Esophagus squamous epithelium (tissue), 5 donors: ENCODE results near the gene GRIK3. TPM values are rescaled to one million over a fixed set of nuclear protein-coding genes. Genes with fewer than 3 reads are reported as not detected.

Source experiments
- DNase-seq: peaks from one replicate; lab custom pipeline; 2025; lab: John Stamatoyannopoulos, UW
- H3K27ac ChIP-seq, 4 donors: fragments of 200-600 bp; sonication (generic); one replicate each; pipeline ENCODE4 v1.5.1; 2016 to 2019; ENCODE audit warnings: mild to moderate bottlenecking in 1 of 4
- H3K27me3 ChIP-seq, 4 donors: fragments of 200-600 bp; sonication (generic); 1 replicate in 3 of 4; 2 replicates in 1 of 4; pipeline versions ENCODE4 v1.5.1 to v1.6.0; 2017 to 2021; ENCODE audit warnings: antibody characterized with exemption in 1 of 4
- H3K36me3 ChIP-seq, 3 donors: fragments of 200-600 bp; sonication (generic); one replicate each; pipeline ENCODE4 v1.5.1; 2016 to 2019
- H3K4me1 ChIP-seq, 3 donors: fragments of 200-600 bp; sonication (generic); one replicate each; pipeline ENCODE4 v1.5.1; 2017 to 2019
- H3K4me3 ChIP-seq, 4 donors: fragments of 200-600 bp; sonication (generic); 1 replicate in 3 of 4; 2 replicates in 1 of 4; pipeline ENCODE4 v1.5.1; 2016 to 2019; ENCODE audit warnings: mild to moderate bottlenecking in 2 of 4, moderate library complexity in 1 of 4
- H3K9me3 ChIP-seq, 3 donors: fragments of 200-600 bp; sonication (generic); one replicate each; pipeline ENCODE4 v1.5.1; 2016 to 2019
- POLR2A ChIP-seq, 4 donors: fragments of 450-650 bp; IDR thresholded peaks; one replicate each; pipeline ENCODE4 v1.6.1; 2017; ENCODE audit warnings: antibody characterized with exemption in 4 of 4, mild to moderate bottlenecking in 4 of 4, moderate library complexity in 3 of 4
- WGBS, 2 donors: methylation state at CpG; one replicate each; pipeline ENCODE4 v1.1.5; 2018; 5-methylcytosine and 5-hydroxymethylcytosine counted together
- intact Hi-C: fragments of 100-400 bp; cut with DNase I; formaldehyde crosslinking; loops from one replicate; pipeline ENCODE4 v1.15.0; 2022
- total RNA-seq, 4 donors: library from RNA; depleted of rRNA; stranded (reverse); fragments of >200 nt; gene quantifications; one replicate each; pipeline ENCODE4 v1.1.0, GENCODE V29; 2016
- TF ChIP-seq, protein P1 (sequence below), 6 experiments: fragments of 450-650 bp in 4 of 6; fragments of 200-600 bp in 2 of 6; sonication (generic) in 2 of 6; IDR thresholded peaks; one replicate each; pipeline ENCODE4 v1.5.1; 2016 to 2019; ENCODE audit warnings: antibody characterized with exemption in 6 of 6, mild to moderate bottlenecking in 4 of 6, moderate library complexity in 4 of 6
- donor health status: DM: yes; HTN: yes; CAD: no.

Gene GRIK3
- total RNA-seq, 4 donors from 2014 or later, result 0.11 to 0.38 (median 0.21) TPM; not detected in 1

DNA sequence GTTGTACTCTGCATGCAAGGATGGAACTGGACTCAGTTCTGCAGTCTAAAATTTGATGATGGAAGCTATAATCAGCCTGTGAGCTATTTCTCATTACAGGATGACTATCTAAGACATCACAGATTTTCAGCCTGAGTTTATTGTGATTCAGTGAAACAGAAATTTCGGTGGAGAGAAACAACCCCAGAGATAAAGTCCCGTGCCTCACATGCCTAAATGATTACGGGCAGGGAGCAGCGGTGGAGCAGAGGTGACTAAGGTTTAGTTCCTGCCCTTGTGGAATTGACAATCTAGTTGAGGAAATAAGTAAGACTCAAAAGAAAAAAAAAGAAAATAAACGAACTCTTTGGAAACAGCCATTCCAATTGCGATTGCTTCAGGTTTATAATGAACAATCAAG lies 96.9 kb downstream of the GRIK3 start:
- H3K4me1 ChIP-seq, result no peaks in the 10 kb centered on the region
- TF ChIP-seq POLR2A (IDR thresholded peaks at IDR 0.05), result no peak
- TF ChIP-seq, protein P1, sequence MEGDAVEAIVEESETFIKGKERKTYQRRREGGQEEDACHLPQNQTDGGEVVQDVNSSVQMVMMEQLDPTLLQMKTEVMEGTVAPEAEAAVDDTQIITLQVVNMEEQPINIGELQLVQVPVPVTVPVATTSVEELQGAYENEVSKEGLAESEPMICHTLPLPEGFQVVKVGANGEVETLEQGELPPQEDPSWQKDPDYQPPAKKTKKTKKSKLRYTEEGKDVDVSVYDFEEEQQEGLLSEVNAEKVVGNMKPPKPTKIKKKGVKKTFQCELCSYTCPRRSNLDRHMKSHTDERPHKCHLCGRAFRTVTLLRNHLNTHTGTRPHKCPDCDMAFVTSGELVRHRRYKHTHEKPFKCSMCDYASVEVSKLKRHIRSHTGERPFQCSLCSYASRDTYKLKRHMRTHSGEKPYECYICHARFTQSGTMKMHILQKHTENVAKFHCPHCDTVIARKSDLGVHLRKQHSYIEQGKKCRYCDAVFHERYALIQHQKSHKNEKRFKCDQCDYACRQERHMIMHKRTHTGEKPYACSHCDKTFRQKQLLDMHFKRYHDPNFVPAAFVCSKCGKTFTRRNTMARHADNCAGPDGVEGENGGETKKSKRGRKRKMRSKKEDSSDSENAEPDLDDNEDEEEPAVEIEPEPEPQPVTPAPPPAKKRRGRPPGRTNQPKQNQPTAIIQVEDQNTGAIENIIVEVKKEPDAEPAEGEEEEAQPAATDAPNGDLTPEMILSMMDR (IDR thresholded peaks at IDR 0.05), result no peak
- no peak overlapping the region for H3K27ac ChIP-seq
- intact Hi-C loops, result no loop called here
- H3K27me3 ChIP-seq, result peaks cover 0 to 95% (median 0%) of the 10 kb centered on the region in 4 donors
- H3K36me3 ChIP-seq, result no peaks in the 10 kb centered on the region
- H3K4me3 ChIP-seq, result no peak overlapping the region
- H3K9me3 ChIP-seq, result no peaks in the 10 kb centered on the region
- WGBS, 2 donors, result 73 to 79% methylated on average over 6 of the region's 6 CpGs
- no peak for DNase-seq

DNA sequence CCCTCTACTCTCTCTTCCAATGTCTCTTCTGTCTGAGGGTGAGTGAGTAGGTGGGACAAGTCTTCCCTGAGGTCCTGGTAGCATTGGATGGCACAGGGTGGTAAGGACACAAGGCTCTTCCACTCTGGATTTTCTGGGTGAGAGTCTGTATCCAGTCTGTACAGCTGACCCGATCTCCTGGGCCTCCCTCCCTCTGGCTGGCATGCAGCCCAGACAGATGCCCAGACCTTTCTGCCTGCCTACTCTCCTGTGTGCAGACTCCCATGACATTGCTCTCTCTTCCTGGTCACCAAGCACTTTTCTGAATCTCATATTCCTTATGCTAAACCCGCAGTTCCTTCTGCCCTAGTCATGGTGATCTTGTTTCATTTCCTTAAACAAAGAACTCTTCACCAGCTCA lies 100.3 kb downstream of the GRIK3 start:
- TF ChIP-seq, protein P1 (IDR thresholded peaks at IDR 0.05), result no peak
- TF ChIP-seq POLR2A (IDR thresholded peaks at IDR 0.05), result no peak
- no peak for DNase-seq
- no peaks in the 10 kb centered on the region for H3K36me3 ChIP-seq
- H3K27me3 ChIP-seq, result peaks cover 0 to 65% (median 0%) of the 10 kb centered on the region in 4 donors
- intact Hi-C loops, result no loop called here
- no peak overlapping the region for H3K27ac ChIP-seq
- no peaks in the 10 kb centered on the region for H3K9me3 ChIP-seq
- H3K4me3 ChIP-seq, result no peak overlapping the region
- no peaks in the 10 kb centered on the region for H3K4me1 ChIP-seq
- WGBS, 2 donors, result 64 to 77% methylated on average over 2 of the region's 2 CpGs

DNA sequence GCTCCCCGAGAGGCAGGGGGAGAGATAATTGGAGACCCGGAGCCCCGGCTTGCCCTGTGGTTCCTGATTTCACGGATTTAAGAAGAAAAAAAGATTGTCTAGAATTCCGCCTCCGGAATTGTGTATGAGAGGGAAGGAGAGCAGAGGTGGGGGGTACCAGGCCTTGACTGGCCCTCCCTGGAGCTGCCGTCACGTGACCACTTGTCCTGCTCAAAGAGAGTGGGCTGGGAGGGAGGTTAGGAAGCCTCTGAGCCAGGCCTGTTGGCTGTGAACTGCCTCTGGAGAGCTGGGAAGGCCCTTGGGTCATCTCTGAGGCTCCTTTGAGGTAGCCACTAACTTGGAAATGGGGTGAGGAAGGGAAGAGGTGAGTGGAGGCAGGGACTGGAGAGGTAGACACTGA lies 106.5 kb downstream of the GRIK3 start:
- Histone ChIP-seq H3K4me1 (no peaks in the 10 kb centered on the region), H3K36me3 (no peaks in the 10 kb centered on the region), H3K4me3 (no peak overlapping the region), H3K27ac (no peak overlapping the region), H3K9me3 (no peaks in the 10 kb centered on the region), H3K27me3 (peaks cover 0 to 19% (median 0%) of the 10 kb centered on the region in 4 donors)
- 64 to 76% methylated on average over 6 to 7 of the region's 8 CpGs for WGBS, 2 donors
- DNase-seq, result no peak
- intact Hi-C loops, result no loop called here
- TF ChIP-seq POLR2A (IDR thresholded peaks at IDR 0.05), result no peak
- TF ChIP-seq, protein P1 (IDR thresholded peaks at IDR 0.05), result no peak

DNA sequence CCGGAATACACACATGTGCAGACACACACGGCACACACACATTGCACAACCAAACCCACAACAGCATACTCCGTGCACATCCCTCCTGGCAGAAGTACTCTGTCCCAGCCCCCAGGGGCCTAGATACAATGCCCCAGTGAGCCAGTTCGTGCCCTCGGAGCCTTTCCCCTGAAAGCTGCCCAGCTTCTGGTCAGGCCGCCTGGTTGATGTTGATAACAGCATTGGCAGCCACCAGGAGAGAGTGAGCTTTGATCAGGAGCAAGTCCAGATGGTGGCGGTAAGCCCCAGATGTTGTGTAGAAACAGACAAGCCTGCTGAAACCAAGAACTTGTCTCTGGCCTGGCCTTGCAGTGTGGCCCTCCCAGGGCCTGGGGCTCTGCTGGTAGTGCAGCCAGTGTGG lies 109.1 kb downstream of the GRIK3 start:
- intact Hi-C loops, result no loop called here
- Histone ChIP-seq H3K9me3 (no peaks in the 10 kb centered on the region), H3K27ac (no peak overlapping the region), H3K36me3 (no peaks in the 10 kb centered on the region), H3K4me3 (no peak overlapping the region), H3K27me3 (peaks cover 0 to 31% (median 0%) of the 10 kb centered on the region in 4 donors), H3K4me1 (no peaks in the 10 kb centered on the region)
- DNase-seq, result no peak
- TF ChIP-seq, protein P1 (IDR thresholded peaks at IDR 0.05), result no peak
- no peak for TF ChIP-seq POLR2A (IDR thresholded peaks at IDR 0.05)
- 64 to 75% methylated on average over 6 to 7 of the region's 7 CpGs for WGBS, 2 donors

DNA sequence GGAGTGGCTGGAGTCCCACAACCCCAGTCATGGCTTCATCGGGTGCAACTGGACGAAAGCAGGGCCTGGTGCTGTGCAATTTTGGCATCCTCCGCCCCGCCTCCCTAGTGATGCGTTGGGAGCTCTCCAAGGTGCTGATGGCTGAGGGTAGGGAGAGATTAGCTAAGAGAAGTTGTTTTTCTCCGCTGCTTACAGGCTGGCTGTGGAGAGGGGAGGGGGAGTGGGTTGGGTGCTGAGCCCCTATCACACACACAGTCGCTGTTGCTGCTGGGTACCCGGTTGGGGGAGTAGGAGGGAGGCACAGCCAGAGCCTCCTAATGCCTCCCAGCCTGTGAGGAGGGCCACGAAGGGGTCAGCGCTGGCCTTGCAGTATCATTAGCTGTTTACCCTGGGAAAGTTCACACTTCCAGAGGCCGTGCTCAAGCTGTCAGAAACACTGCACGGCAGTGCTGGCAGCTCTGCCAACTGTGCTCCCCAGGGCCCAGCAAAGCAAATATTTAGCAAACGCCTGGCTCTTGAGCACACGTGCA lies 110.0 kb downstream of the GRIK3 start:
- intact Hi-C loops, result no loop called here
- H3K27ac ChIP-seq, result no peak overlapping the region
- no peaks in the 10 kb centered on the region for H3K36me3 ChIP-seq
- peaks cover 0 to 32% (median 0%) of the 10 kb centered on the region in 4 donors for H3K27me3 ChIP-seq
- TF ChIP-seq, protein P1 (IDR thresholded peaks at IDR 0.05), result no peak
- H3K4me1 ChIP-seq, result no peaks in the 10 kb centered on the region
- no peak for DNase-seq
- no peak overlapping the region for H3K4me3 ChIP-seq
- WGBS, 2 donors, result 8% methylated on average over 7 of the region's 14 CpGs; no CpG with 5 or more reads in 1 of the 2 donors
- H3K9me3 ChIP-seq, result no peaks in the 10 kb centered on the region
